HepG2 (cell line): ENCODE results near the gene CSHL1. TPM values are rescaled to one million over a fixed set of nuclear protein-coding genes. Genes with fewer than 3 reads are reported as not detected.

Experiments used
- SMC3 ChIP-seq: IDR thresholded peaks from 2 replicates; pipeline ENCODE4 v1.6.1; 2011; ENCODE audit warnings: low read length, improper control_type of control experiment
- ZNF563 ChIP-seq: sonication (generic); formaldehyde crosslinking; IDR thresholded peaks from 2 replicates; pipeline ENCODE4 v1.8.0; 2022; ENCODE audit warnings: mild to moderate bottlenecking, moderate library complexity, missing genetic modification reagents
- polyA plus RNA-seq, 8 experiments: library from polyadenylated mRNA; depleted of rRNA in 3 of 8; stranded (reverse) in 7 of 8; unstranded in 1 of 8; fragments of >200 nt; fragmentation: Illumina TruSeq in 4 of 8; extraction: Trizol in 4 of 8; gene quantifications; 2 replicates each; pipeline versions ENCODE4 v1.2.1 to v1.2.3, GENCODE V29; 2011 to 2016; ENCODE audit warnings: low read depth in 4 of 8, missing spikeins in 1 of 8, mixed read lengths in 1 of 8; ENCODE audit not compliant: insufficient read depth in 1 of 8
- total RNA-seq, 5 experiments: library from RNA; depleted of rRNA; stranded (reverse); fragments of >200 nt; fragmentation: Illumina TruSeq; extraction: Trizol; gene quantifications; 2 replicates each; pipeline ENCODE4 v1.2.3, GENCODE V29; 2016; ENCODE audit warnings: low read depth in 1 of 5
- TF ChIP-seq, protein P1 (sequence below): sonication (generic); formaldehyde crosslinking; IDR thresholded peaks from 2 replicates; pipeline ENCODE4 v1.5.0; 2020; ENCODE audit warnings: mild to moderate bottlenecking, missing genetic modification reagents
- TF ChIP-seq, protein P2 (sequence below): sonication (generic); formaldehyde crosslinking; IDR thresholded peaks from 2 replicates; pipeline ENCODE4 v1.5.1; 2020; ENCODE audit warnings: mild to moderate bottlenecking, missing genetic modification reagents
- TF ChIP-seq, protein P3 (sequence below): sonication (generic); formaldehyde crosslinking; IDR thresholded peaks from 2 replicates; pipeline ENCODE4 v1.4.0; 2020; ENCODE audit warnings: missing genetic modification reagents, borderline replicate concordance

CSHL1 gene
- total and polyA plus RNA-seq, 2 of the 13 experiments (the other 11 are each of a cell fraction or from before 2014, with no cell fraction given) = not detected

DNA sequence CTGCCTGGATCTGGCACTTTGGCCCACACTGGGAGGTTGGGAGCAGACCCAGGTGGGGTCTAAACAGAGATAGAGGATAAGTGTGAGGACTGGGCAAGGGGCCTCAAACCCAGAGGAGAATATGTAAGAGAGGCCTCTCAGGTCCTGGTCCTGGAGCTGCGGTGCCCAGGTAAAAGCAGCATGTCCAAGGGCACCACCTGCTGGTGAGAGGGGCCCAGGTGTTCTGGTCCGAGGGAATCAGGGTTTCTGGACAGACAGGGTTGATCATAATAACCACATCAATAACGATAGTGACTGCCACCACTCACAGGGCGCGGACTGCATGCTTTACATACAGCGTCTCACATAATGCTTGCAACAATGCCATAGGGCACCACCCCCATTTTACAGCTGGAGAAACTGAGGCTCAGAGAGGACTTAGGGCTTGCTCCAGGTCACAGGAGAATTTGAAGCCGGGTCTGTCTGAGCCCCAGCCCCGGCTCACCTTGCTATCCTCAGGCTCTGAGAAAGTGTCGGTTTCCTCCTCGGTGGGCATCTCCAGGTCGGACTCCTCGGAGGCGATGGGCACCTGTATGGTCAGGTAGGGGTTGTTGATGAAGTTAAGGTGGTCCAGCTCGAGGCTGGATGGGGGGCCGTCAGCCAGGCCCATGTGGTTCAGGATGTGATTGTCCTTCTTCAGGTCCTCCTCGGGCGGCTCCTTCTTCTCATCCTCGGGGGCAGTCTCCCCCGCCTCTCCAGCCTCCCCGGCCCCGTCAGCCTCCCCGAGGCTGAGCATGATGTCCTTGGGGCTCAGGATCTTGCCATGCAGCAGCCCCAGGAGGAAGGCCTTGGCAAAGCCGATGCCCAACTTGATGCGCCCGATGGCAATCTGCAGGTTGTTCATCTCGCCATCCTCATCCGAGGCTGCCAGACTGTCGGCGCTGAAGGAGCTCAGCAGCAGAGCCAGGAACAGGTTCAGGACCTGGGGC, 40.2 kb upstream of the CSHL1 start (continued):
- TF ChIP-seq SMC3 = peak; percentile 66
- TF ChIP-seq, protein P1, sequence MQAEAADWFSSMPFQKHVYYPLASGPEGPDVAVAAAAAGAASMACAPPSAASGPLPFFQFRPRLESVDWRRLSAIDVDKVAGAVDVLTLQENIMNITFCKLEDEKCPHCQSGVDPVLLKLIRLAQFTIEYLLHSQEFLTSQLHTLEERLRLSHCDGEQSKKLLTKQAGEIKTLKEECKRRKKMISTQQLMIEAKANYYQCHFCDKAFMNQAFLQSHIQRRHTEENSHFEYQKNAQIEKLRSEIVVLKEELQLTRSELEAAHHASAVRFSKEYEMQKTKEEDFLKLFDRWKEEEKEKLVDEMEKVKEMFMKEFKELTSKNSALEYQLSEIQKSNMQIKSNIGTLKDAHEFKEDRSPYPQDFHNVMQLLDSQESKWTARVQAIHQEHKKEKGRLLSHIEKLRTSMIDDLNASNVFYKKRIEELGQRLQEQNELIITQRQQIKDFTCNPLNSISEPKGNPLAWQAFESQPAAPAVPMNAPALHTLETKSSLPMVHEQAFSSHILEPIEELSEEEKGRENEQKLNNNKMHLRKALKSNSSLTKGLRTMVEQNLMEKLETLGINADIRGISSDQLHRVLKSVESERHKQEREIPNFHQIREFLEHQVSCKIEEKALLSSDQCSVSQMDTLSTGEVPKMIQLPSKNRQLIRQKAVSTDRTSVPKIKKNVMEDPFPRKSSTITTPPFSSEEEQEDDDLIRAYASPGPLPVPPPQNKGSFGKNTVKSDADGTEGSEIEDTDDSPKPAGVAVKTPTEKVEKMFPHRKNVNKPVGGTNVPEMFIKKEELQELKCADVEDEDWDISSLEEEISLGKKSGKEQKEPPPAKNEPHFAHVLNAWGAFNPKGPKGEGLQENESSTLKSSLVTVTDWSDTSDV = no peak
- TF ChIP-seq ZNF563 (CRISPR knock-in tag) = 0 out of 2 replicates have a peak, but pooled peaks have one; percentile 23
- TF ChIP-seq, protein P2, sequence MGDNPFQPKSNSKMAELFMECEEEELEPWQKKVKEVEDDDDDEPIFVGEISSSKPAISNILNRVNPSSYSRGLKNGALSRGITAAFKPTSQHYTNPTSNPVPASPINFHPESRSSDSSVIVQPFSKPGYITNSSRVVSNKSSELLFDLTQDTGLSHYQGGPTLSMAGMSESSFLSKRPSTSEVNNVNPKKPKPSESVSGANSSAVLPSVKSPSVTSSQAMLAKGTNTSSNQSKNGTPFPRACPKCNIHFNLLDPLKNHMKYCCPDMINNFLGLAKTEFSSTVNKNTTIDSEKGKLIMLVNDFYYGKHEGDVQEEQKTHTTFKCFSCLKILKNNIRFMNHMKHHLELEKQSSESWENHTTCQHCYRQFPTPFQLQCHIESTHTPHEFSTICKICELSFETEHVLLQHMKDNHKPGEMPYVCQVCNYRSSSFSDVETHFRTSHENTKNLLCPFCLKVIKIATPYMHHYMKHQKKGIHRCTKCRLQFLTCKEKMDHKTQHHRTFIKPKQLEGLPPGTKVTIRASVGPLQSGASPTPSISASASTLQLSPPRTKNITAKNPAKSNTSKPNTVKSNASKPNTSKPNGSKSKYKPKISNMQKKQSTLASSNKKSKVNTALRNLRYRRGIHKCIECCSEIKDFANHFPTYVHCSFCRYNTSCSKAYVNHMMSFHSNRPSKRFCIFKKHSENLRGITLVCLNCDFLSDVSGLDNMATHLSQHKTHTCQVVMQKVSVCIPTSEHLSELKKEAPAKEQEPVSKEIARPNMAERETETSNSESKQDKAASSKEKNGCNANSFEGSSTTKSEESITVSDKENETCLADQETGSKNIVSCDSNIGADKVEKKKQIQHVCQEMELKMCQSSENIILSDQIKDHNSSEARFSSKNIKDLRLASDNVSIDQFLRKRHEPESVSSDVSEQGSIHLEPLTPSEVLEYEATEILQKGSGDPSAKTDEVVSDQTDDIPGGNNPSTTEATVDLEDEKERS (CRISPR knock-in tag) = no peak
- TF ChIP-seq, protein P3, sequence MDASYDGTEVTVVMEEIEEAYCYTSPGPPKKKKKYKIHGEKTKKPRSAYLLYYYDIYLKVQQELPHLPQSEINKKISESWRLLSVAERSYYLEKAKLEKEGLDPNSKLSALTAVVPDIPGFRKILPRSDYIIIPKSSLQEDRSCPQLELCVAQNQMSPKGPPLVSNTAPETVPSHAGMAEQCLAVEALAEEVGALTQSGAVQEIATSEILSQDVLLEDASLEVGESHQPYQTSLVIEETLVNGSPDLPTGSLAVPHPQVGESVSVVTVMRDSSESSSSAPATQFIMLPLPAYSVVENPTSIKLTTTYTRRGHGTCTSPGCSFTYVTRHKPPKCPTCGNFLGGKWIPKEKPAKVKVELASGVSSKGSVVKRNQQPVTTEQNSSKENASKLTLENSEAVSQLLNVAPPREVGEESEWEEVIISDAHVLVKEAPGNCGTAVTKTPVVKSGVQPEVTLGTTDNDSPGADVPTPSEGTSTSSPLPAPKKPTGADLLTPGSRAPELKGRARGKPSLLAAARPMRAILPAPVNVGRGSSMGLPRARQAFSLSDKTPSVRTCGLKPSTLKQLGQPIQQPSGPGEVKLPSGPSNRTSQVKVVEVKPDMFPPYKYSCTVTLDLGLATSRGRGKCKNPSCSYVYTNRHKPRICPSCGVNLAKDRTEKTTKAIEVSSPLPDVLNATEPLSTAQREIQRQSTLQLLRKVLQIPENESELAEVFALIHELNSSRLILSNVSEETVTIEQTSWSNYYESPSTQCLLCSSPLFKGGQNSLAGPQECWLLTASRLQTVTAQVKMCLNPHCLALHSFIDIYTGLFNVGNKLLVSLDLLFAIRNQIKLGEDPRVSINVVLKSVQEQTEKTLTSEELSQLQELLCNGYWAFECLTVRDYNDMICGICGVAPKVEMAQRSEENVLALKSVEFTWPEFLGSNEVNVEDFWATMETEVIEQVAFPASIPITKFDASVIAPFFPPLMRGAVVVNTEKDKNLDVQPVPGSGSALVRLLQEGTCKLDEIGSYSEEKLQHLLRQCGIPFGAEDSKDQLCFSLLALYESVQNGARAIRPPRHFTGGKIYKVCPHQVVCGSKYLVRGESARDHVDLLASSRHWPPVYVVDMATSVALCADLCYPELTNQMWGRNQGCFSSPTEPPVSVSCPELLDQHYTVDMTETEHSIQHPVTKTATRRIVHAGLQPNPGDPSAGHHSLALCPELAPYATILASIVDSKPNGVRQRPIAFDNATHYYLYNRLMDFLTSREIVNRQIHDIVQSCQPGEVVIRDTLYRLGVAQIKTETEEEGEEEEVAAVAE = 0 out of 2 replicates have a peak, but pooled peaks have one; percentile 29
